OCI-LY7 (cell line): ENCODE data around the gene ANKLE1.

Experiments
- CTCF ChIP-seq: fragments of 200-600 bp; sonication (generic); conservative IDR thresholded peaks from 2 replicates; pipeline ENCODE4 v1.5.1; 2014; ENCODE audit warnings: mild to moderate bottlenecking, antibody characterized with exemption, low read length, moderate library complexity, mixed read lengths
- EZH2phosphoT487 ChIP-seq: fragments of 200-600 bp; sonication (generic); IDR thresholded peaks from 2 replicates; pipeline ENCODE4 v1.6.1; 2018; ENCODE audit warnings: low read depth, borderline replicate concordance, mild to moderate bottlenecking, mixed run types, antibody characterized with exemption, low read length, moderate library complexity, mixed read lengths

GRCh38 chr19:17305216-17305516 lies 23.5 kb downstream of the ANKLE1 start:
- TF ChIP-seq CTCF (no peak), EZH2phosphoT487 (no peak)
